GM18909 (cell line): ENCODE data around the gene GRID2.

ENCODE experiments used
- ATAC-seq: cut with Tn5 transposase; IDR thresholded peaks from one replicate; pipeline ENCODE4 v1.9.1; 2021; ENCODE audit warnings: mild to moderate bottlenecking; ENCODE audit not compliant: unreplicated experiment, poor library complexity

Gene GRID2

GRCh38 chr4:93814722-93815121 lies 1511.0 kb downstream of the GRID2 start:
- ATAC-seq = peak; percentile 61
